ENCODE measurements around the gene CYP39A1. TPM values are rescaled to one million over a fixed set of nuclear protein-coding genes. Genes with fewer than 3 reads are reported as not detected.

CYP39A1 gene
- total and polyA plus RNA-seq, 2 donors (not counting 1 experiment from before 2014, with no cell fraction given), result not detected

GRCh38 chr6:46651816-46652215, 802 bp downstream of the CYP39A1 start:
- no peaks in the 10 kb centered on the region for H3K79me2 ChIP-seq (ENCODE audit: control insufficient read depth, insufficient read depth, low read length)
- Mint-ChIP-seq H3K27me3 (peaks cover 54% of the 10 kb centered on the region), H3K27ac (no peak overlapping the region)

GRCh38 chr6:46651006-46651405, 1.6 kb downstream of the CYP39A1 start:
- no CpG with 5 or more reads among the region's 1 CpG for WGBS (ENCODE audit: insufficient coverage)

More at GRCh38 chr6:46651816-46652215, 802 bp downstream of the CYP39A1 start:
- Mint-ChIP-seq H3K4me1 (peaks cover 16% of the 10 kb centered on the region), H3K4me3 (peak overlapping the region; percentile 95), H3K9me3 (ENCODE audit: insufficient read depth) (no peaks in the 10 kb centered on the region)
- peak; percentile 12 for DNase-seq
- Histone ChIP-seq H4K20me1 (ENCODE audit: control insufficient read depth, insufficient read depth, low read length, poor library complexity, severe bottlenecking) (no peaks in the 10 kb centered on the region), H3K9me3 (ENCODE audit: control extremely low read depth in 1 of 3, control insufficient read depth in 2 of 3, insufficient read depth in 1 of 3, low read length in 2 of 3) (no peaks in the 10 kb centered on the region), H3K4me2 (replicated peaks; ENCODE audit: low read depth, low read length, poor library complexity, severe bottlenecking) (no peak overlapping the region), H3K4me1 (ENCODE audit: control insufficient read depth in 2 of 2, insufficient read depth in 2 of 2, low read length in 2 of 2) (peaks cover 11 to 12% of the 10 kb centered on the region in 2 donors), H3K9ac (ENCODE audit: low read length) (peak overlapping the region; percentile 77), H2AFZ (ENCODE audit: insufficient read depth, low read depth, low read length, poor library complexity, severe bottlenecking) (peak overlapping the region; percentile 90), H3K27me3 (replicated peaks in 1 of 4; ENCODE audit: control extremely low read depth in 1 of 4, control insufficient read depth in 3 of 4, insufficient read depth in 4 of 4, low read length in 3 of 4) (peaks cover 0 to 21% (median 13%) of the 10 kb centered on the region in 4 experiments), H3K36me3 (replicated peaks in 1 of 2; ENCODE audit: control extremely low read depth in 1 of 2, control insufficient read depth in 1 of 2, extremely low read depth in 1 of 2, insufficient read depth in 2 of 2, low read length in 1 of 2) (no peaks in the 10 kb centered on the region), H3K27ac (ENCODE audit: low read length in 2 of 2) (no peak overlapping the region), H3K4me3 (ENCODE audit: control extremely low read depth in 1 of 5, extremely low read depth in 1 of 5, insufficient read depth in 1 of 5, low read depth in 2 of 5, low read length in 4 of 5) (no peak overlapping the region)
- CTCF ChIA-PET, result no interaction called here
- no CpG with 5 or more reads among the region's 8 CpGs for WGBS (ENCODE audit: insufficient coverage)
- intact Hi-C loops (cut with micrococcal nuclease), result loop anchor here (1.0 to 10.0 kb wide), 2 partner anchors 432 to 517 kb away; no protein-coding TSS in a partner anchor
- POLR2A ChIA-PET, result no interaction called here
- ATAC-seq (ENCODE audit: low read depth), result no peak
- TF ChIP-seq EZH2 (IDR thresholded peaks at IDR 0.05; ENCODE audit: borderline replicate concordance, insufficient read depth, low read depth, low read length, poor library complexity, severe bottlenecking) (no peak), CTCF (IDR thresholded peaks at IDR 0.05) (no peak)

More at GRCh38 chr6:46651006-46651405, 1.6 kb downstream of the CYP39A1 start:
- intact Hi-C loops (cut with micrococcal nuclease), result loop anchor here (10.0 kb wide), 1 partner anchor 516 kb away; no protein-coding TSS in a partner anchor
- H4K20me1 ChIP-seq (ENCODE audit: control insufficient read depth, insufficient read depth, low read length, poor library complexity, severe bottlenecking), result no peaks in the 10 kb centered on the region
- H3K79me2 ChIP-seq (ENCODE audit: control insufficient read depth, insufficient read depth, low read length), result no peaks in the 10 kb centered on the region
- no peak for DNase-seq
- H3K27ac Mint-ChIP-seq, result no peak overlapping the region
- H3K9me3 ChIP-seq (ENCODE audit: control extremely low read depth in 1 of 3, control insufficient read depth in 2 of 3, insufficient read depth in 1 of 3, low read length in 2 of 3), result no peaks in the 10 kb centered on the region
- H3K4me1 ChIP-seq (ENCODE audit: control insufficient read depth in 2 of 2, insufficient read depth in 2 of 2, low read length in 2 of 2), result peaks cover 11 to 12% of the 10 kb centered on the region in 2 donors
- no peak for TF ChIP-seq EZH2 (IDR thresholded peaks at IDR 0.05; ENCODE audit: borderline replicate concordance, insufficient read depth, low read depth, low read length, poor library complexity, severe bottlenecking)
- TF ChIP-seq CTCF (IDR thresholded peaks at IDR 0.05), result no peak
- H3K27me3 Mint-ChIP-seq, result peaks cover 54% of the 10 kb centered on the region
- H3K36me3 ChIP-seq (replicated peaks in 1 of 2; ENCODE audit: control extremely low read depth in 1 of 2, control insufficient read depth in 1 of 2, extremely low read depth in 1 of 2, insufficient read depth in 2 of 2, low read length in 1 of 2), result no peaks in the 10 kb centered on the region
- H3K4me1 Mint-ChIP-seq, result peaks cover 16% of the 10 kb centered on the region
- H3K27ac ChIP-seq (ENCODE audit: low read length in 2 of 2), result no peak overlapping the region
- no peak overlapping the region for H2AFZ ChIP-seq (ENCODE audit: insufficient read depth, low read depth, low read length, poor library complexity, severe bottlenecking)
- H3K4me2 ChIP-seq (replicated peaks; ENCODE audit: low read depth, low read length, poor library complexity, severe bottlenecking), result no peak overlapping the region
- H3K4me3 ChIP-seq (ENCODE audit: control extremely low read depth in 1 of 5, extremely low read depth in 1 of 5, insufficient read depth in 1 of 5, low read depth in 2 of 5, low read length in 4 of 5), result no peak overlapping the region
- no peak overlapping the region for H3K9ac ChIP-seq (ENCODE audit: low read length)
- no peaks in the 10 kb centered on the region for H3K9me3 Mint-ChIP-seq (ENCODE audit: insufficient read depth)
- H3K4me3 Mint-ChIP-seq, result no peak overlapping the region
- H3K27me3 ChIP-seq (replicated peaks in 1 of 4; ENCODE audit: control extremely low read depth in 1 of 4, control insufficient read depth in 3 of 4, insufficient read depth in 4 of 4, low read length in 3 of 4), result peaks cover 0 to 20% (median 14%) of the 10 kb centered on the region in 4 experiments
- ATAC-seq (ENCODE audit: low read depth), result no peak
- ChIA-PET POLR2A (no interaction called here), CTCF (no interaction called here)
